Activated T-cell treated with anti-CD3 and anti-CD28 coated beads for 48 hours (primary cell): ENCODE results near the gene SYN1.

ENCODE experiments used
- DNase-seq: peaks from one replicate; pipeline ENCODE4 v3.0.0-alpha.2; 2020; ENCODE audit warnings: low read depth

Gene SYN1

DNA sequence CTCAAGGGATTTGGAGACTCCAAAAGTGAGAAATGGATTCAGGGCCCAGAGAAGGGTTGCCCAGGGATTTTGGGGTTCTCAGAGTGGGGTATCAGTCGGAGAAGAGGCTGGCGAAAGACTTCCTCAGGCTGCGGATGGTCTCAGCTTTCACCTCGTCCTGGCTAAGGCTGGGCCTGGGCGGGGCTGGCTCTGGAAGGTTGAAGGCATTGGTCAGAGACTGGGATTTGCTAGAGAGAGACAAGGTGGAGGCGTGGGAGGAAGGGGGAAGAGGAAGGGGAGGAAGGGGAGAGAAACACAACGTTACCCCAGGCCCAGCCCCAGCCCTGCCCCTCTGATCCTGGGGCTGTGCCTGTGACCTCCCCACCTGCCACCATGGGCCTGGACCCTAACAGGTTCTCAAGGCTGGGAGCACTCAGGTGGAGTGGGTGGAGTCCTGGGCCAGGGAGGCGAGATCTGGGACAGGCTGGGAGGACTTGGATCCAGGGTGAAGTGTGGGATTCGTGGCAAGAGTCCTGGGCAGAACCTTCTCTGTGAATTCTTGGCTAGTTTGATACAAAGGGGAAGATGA, 46.8 kb downstream of the SYN1 start:
- no peak for DNase-seq

DNA sequence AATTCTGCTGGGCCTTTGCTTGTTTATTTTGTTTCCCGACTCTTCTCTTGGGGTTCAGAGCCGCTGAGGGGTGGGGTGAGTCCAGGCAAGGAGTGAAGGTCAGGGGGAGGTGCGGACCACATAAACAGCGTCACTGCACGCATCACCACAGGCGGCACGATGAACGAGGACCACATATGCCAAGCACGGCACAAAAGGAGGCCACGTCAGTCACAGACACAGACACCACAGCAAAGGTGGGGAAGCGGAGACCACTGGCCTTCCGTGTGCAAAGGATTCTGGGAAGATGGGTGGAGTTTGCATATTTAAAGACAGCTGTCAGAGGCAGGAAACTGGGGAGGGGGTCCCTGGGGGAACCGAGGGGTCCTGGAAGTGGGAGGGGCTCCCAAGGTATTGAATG, 47.8 kb downstream of the SYN1 start:
- DNase-seq = no peak

DNA sequence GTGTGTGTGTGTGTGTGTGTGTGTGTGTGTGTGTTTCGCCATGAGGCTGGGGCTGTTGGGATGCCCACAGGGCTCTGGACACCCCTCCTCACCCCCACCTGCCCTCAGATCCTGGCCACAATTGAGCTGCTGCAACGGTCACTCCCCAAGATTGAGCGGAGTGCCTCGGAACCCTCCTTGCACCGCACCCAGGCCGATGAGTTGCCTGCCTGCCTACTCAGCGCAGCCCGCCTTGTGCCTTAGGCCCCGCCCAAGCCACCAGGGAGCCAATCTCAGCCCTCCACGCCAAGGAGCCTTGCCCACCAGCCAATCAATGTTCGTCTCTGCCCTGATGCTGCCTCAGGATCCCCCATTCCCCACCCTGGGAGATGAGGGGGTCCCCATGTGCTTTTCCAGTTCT, 48.4 kb downstream of the SYN1 start:
- DNase-seq = no peak

DNA sequence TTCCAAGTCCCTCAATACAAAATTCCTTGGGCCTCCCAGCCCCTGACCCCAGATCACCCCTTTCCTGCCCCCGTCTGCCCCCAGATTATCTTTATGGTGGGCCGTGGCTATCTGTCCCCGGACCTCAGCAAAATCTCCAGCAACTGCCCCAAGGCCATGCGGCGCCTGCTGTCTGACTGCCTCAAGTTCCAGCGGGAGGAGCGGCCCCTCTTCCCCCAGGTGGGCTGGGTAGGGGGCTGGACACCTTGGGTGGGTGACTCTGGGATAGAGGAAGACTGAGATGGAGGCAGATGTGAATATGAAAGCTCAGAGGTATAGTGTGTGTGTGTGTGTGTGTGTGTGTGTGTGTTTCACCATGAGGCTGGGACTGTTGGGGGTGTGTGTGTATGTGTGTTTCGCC, 48.9 kb downstream of the SYN1 start:
- no peak for DNase-seq

DNA sequence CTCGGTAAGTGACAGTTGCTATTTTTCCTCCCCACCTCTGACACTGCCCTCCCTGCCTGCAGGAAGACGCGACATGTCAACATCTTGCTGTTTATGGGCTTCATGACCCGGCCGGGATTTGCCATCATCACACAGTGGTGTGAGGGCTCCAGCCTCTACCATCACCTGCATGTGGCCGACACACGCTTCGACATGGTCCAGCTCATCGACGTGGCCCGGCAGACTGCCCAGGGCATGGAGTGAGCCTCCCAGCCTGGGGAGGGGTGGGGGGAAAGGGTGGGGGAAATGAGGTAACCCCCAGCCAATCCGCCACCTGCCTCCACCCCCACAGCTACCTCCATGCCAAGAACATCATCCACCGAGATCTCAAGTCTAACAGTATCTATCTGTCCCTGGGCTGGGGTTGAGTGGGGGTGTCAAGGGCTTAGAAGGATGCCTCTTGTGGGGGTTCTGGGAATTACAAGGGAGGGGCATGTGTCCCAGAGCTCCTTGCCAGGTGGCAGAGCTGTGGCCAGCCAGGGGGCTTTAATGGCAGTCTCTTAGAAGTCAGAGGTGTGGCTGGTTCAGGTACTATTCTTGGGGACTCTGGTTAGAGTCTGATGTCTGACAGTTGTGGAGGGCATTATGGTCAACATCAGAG, 50.9 kb downstream of the SYN1 start:
- DNase-seq = no peak

DNA sequence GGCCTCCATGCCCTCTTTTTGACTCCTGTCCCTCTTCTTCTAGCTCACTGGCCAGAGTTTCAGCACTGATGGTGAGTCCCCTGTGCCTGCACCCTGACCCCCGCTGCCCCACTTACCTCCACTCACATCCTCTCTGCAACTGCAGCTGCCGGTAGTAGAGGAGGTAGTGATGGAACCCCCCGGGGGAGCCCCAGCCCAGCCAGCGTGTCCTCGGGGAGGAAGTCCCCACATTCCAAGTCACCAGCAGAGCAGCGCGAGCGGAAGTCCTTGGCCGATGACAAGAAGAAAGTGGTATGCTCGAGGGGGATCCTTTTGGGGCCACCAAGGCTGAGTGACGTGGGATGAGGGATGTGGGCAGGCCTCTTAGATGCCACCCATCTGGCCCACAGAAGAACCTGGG, 52.8 kb downstream of the SYN1 start:
- DNase-seq = no peak

DNA sequence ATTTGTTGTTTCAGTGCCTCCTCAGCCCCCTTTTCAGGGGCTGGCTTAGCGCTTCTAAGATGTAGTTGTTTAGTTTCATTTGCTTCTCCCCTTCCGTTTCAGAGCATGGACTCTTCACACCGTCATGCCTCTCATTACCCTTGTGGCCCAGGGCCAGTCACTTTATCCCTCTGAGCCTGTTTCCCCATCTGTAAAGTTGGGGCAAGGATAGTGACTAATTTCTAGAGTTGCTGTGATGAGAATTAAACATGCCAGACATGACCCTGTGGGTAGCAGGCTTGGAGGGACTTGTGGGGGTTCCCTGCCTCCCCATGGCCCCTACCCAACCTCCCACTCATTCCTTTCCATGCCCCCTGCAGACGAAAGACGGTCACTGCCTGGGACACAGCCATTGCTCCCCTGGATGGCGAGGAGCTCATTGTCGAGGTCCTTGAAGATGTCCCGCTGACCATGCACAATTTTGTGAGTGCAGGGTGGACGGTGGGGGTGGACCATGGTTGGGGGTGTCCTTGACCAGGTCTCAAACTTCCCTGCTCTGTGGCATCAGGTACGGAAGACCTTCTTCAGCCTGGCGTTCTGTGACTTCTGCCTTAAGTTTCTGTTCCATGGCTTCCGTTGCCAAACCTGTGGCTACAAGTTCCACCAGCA, 55.1 kb downstream of the SYN1 start:
- DNase-seq = no peak

DNA sequence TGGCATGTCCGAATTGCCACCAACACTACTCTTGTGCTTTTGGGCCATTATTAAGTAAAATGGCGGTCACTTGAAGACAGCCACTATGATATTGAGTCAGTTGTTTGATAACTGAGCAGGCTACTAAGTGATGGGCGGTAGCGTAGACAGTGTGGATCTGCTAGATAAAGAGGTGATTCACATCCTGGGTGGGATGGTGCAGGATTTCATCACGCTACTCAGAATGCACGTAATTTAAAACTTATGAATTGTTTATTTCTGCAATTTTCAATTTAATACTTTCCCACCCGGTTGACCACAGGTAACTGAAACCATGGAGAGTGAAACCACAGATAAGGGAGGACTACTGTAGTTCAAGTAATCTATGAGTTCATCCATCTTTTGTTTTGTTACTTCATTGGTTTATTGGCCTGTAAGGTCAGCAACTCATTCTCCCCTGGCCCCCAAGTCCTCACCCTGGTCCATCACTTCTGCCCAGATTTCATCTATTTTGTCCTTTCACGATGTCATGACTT, 55.8 kb downstream of the SYN1 start:
- no peak for DNase-seq

DNA sequence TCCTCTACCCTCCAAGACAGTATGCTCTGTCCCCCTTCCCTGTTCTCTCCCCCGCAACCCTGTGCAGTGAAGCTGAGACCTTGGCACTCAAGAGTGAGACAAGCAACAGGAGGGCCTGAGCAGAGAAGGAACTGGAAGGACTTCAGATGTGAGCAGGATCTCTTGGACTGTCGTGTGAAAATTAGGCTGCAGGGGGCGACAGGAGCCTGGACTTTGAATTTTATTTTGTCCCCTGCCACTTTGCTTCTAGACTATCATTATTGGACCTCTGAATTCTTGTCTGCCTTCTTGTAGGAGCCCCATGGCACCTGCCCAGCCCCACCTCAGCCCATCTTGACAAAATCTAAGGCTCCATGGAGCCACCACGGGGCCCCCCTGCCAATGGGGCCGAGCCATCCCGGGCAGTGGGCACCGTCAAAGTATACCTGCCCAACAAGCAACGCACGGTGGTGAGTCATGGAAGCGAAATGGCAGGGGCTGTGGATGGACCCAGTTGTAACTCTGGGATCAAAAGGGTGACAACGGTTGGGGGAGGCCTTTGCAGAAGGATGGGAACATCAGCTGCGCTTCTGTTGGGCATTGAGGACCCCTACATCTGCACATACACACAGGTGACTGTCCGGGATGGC, 56.9 kb downstream of the SYN1 start:
- DNase-seq = no peak

DNA sequence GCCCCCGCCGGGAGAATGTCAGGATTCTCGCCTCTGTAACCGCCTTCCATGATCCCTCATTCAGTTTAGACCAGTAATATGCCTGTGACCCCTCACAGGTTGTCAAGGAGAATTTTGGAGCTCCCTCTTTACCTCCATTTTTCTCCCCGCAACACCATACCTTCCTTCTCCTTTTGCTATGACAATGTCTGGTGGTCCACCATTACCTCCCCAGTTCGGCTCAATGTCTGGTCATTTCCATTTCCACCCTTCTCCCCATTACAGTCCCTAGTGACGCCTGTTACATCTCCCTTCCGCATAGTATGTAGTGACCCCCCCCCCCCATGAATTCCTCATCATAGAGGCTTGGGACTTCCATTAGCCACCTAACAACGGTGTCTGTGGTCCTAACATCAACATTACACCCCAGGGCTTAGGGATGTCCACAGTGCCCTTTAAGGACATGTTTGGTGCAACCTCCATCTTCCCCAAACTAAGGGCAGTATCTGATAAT, 58.0 kb downstream of the SYN1 start:
- no peak for DNase-seq

DNA sequence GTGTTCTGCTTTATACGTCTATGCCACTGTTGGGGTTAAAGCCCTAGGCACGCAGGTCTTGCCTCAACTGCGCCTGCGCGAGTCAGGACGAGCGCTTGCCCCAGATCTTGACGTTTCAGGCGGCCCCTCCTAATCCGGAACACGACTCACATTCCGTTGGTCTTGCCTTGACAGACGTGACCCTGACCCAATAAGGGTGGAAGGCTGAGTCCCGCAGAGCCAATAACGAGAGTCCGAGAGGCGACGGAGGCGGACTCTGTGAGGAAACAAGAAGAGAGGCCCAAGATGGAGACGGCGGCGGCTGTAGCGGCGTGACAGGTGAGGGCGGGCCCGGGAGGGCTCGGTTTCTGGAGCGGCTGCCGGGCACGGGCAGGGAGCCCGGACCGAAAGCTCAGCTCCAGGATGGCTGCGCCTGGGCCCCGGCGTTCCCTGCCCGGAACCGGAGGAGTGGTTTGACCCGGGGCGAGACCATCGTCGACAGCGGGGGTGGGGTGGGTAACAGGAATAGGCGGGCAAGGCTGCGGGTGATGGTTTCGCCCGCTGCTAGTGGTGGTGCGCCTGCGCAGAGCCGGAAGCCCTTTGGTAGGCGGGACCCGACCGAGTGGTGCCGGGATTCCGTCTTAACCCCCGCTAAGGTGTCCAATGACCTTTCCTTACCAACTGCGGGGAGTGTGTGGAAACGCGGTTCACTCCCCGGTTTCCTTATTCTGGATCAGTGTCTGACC, 58.6 kb downstream of the SYN1 start, which contains the start of gene ARAF:
Gene ARAF (plus strand): TSS at position 272 of the 725 bp plus-strand sequence. CDS start 1,763 bp downstream, outside the sequence.
- DNase-seq = peak; percentile 89

DNA sequence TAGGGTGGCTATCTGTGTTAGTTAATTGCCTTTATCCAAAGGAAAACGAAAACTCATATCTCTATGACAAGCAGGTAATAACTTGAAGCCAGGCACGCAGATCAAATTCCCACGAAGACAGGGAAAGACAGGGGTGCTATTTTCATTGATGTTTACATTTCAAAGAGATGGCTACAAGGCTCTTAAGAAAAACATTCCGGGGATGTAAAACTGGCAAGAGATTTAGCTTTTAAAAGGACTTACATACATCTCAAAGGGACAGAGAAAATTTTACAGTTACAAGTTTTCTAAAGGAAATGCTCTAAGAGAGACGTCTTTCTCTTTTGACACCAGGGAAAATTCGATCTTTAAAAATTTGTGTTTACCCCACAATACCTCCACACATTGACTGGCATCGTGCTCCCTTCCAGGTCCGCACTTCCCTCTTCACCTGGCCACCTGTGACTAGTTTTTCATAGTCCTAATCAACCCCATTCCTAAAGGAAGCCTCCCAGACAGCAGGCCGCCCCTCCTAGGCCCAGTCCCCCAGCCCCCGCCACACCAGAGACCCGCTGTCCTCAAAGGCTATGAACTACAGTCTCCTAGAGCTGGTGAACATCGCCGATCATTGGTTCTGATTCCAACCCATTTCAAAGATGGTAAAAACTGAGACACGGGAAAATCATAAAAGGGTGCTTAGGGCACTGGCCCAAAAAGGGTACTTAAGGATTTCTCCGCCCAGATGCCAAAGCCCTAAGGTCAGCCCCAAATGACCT, 59.3 kb downstream of the SYN1 start:
- no peak for DNase-seq

DNA sequence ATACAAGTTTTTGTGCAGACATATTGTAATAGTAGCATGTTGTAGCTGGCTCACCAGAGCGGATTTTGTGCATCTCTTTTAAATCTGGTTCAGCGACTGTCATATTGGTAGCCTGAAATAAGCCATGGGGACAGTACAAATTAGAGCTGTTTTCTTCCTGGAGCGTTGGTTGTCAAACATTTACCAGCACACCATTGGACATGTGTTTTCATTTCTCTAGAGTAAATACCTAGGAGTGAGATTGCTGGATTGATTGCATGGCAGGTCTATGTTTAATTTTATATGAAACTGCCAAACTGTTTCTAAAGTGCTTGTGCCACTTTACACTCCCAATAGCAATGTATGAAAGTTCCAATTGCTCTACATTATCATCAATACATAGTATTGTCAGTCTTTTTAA, 61.2 kb downstream of the SYN1 start:
- no peak for DNase-seq

DNA sequence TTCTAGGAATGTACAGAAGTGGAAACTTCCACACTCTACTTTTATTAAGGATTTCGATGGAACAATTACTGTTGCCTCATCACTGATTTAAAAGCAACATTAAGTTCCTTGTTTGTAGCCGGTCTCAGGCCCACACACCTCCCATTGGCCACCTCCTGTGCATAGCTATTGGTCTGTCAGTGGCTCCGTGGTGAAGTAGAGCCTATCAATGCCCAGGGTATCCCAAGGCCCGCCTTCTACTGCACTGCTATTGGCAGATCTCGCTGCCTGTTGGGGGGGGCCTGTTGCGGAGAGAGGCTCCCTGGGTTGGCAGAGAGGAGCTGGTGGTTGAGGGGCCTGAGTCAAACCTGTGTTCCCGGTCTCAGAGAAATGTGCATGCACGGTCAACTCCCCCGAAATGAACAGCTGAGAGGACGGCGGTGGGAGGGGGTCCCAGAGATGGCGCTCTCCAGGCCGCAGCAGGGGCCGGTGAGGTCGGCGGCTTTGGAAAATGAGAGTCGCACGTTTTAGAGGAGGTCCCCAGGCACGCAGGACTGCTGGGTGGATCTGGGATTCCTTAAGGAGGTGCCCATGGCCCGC, 63.5 kb downstream of the SYN1 start:
- DNase-seq = peak; percentile 75

DNA sequence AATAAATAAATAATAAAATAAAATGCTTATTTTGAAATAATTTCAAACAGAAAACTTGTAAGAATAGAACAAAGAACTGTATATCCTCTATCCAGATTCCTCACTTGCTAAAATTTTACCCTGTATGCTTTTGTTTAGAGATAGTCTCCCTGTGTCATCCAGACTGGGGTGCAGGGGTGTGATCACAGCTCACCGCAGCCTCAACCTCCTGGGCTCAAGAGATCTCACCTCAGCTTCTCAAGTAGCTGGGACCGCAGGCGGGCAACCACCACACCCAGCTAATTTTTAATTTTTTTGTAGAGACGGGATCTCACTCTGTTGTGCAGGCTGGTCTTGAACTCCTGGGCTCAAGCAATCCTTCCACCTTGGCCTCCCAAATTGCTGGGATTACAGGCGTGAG, 76.2 kb downstream of the SYN1 start:
- DNase-seq = no peak

DNA sequence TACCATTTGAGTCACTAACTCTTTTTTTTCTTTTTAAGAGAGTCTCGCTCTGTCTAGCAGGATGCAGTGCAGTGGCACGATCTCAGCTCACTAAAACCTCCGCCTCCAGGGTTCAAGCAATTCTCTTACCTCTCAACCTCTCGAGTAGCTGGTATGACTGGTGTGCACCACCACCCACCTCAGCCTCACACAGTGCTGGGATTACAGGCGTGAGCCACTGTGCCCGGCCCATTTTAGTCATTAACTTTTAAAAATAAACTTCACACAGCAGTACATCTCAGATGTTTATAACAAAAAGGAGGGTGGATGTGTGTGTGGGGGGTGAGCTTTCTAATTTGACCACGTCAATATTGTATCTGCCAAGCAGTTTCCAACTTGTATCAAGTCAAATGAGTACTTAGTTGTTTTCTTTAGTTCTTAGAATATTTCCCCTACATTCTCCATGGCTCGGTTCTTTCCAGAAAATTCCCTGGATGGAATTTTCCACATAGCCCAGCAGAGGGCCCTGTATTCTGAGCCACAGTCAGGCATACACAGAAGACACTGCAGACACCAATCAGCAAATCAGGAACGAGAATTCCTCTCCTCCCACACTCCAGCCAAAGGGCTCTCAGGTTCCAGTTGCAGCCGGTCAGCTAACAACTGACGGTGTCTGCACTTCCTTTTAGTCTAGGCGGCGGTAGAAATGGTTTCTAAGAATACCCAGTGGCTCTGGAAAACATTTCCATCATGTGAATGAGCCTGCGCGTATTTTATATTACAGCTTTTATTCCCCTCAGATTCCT, 78.7 kb downstream of the SYN1 start:
- no peak for DNase-seq

DNA sequence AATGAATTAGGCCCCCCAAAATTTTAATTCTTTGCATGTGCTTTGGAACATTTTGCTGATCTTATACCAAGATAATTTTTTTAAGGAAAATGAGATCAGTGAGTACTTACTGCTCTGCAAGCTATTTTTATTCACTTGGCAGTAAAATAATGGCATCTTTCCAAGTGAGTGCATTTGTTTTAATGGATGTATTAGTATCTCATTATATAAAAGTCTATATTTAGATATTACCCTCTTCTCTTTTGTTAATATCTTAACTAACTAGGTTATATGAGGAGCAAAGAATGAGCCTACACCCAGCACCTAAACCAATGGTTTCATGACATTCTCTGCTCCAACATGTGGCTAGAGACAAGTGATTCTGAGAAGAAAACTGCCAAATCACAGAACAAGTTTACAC, 79.8 kb downstream of the SYN1 start:
- DNase-seq = no peak

DNA sequence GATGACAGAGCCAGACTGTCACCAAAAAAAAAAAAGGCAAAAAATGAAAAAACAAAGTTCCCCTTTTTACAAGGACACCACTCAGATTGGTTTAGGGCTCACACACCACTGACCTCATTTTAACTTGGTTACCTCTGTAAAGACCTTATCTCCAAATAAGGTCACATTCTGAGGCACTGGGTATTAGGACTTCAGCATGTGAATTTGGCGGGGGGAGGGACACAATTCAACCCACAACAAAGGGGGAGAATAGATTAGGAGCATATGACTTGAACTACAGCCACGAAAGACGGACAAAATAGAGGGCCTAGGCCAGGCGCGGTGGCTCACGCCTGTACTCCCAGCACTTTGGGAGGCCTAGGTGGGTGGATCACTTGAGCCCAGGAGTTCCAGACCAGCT, 89.6 kb downstream of the SYN1 start:
- no peak for DNase-seq

DNA sequence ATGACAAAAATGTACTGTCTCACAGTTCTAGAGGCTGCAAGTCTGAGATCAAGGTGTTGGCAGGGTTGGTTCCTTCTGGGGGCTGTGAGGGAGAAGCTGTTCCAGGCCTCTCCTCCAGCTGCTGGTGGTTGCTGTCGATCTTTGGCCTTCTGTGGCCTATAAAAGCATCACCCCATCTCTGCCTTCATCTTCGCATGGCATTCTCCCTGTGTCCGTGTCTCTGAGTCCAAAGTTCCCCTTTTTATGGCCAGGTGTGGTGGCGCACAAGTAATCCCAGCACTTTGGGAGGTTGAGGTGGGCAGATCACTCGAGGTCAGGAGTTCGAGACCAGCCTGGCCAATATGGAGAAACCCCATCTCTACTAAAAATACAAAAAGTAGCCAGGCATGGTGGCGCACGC, 90.1 kb downstream of the SYN1 start:
- DNase-seq = no peak

DNA sequence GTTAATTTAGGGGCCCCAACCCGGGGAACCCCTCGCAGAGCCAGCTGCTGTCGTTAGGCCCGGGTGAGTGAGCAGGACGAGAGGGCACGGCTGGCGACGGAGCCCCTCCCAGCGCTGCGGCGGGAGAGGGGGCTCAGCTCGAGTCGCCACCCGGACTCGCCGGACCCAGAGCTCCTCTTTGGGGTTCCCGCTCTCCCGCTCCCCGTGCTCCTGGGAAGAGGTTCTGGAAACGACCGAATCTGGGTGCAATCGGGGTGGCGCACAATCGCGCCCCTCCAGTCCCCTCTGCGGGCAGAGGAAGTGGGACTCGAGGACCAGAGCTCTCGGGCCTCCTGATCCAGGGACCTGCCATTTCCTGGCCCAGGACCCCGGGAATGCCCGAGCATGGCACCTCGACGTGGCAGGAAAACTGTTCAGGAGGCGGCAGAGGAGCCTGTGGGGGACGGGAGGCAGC, 95.9 kb downstream of the SYN1 start:
- DNase-seq = no peak
